Pulmonary artery endothelial cell (primary cell): ENCODE measurements around the gene SGCA. TPM values are rescaled to one million over a fixed set of nuclear protein-coding genes. Genes with fewer than 3 reads are reported as not detected.

Source experiments
- DNase-seq: peaks from one replicate; pipeline ENCODE4 v3.0.0-alpha.2; 2011; ENCODE audit warnings: low read depth, low spot score
- total RNA-seq: library from RNA; depleted of rRNA; stranded (reverse); fragments of >200 nt; gene quantifications from 2 replicates; pipeline ENCODE4 v1.2.3, GENCODE V29; 2014

Gene SGCA
- total RNA-seq, 1 donor from 2014 or later: not detected

DNA sequence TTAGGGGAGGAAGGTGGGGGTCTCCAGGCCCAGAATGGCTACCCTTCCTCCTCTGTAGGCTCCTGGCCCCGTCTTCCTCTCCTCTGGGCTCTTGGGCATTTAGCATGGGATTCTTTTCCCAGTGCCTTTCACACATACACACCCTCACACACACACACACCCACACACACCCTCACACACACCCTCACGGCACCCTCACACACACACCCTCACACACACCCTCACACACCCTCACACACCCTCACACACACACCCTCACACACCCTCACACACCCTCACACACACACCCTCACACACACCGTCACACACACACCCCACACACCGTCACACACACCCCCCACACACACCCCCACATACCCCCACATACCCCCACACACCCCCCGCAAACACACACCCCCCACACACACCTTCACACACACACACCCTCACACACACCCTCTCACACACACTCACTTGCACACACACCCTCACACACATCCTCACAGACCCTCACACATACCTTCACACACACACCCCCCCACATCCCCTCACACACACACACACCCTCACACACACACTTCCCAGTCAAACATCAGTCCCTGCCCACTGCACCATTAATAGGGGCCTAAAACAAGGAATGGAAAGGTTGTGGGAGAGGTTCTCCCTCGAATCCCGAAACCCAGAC is 845 bp downstream of the SGCA start:
- DNase-seq: no peak

DNA sequence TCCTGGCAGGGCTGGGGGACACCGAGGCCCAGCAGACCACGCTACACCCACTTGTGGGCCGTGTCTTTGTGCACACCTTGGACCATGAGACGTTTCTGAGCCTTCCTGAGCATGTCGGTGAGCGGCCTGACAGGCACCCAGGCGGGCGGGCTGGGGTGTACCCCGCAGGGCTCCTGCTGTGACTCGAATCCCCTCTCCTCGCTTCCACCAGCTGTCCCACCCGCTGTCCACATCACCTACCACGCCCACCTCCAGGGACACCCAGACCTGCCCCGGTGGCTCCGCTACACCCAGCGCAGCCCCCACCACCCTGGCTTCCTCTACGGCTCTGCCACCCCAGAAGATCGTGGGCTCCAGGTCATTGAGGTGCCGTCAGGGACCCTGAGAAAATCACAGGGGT is 1.6 kb downstream of the SGCA start:
- no peak for DNase-seq

- no peak for DNase-seq
Measured at GRCh38 chr17:50168319-50168718, 2.5 kb downstream of the SGCA start.

DNA sequence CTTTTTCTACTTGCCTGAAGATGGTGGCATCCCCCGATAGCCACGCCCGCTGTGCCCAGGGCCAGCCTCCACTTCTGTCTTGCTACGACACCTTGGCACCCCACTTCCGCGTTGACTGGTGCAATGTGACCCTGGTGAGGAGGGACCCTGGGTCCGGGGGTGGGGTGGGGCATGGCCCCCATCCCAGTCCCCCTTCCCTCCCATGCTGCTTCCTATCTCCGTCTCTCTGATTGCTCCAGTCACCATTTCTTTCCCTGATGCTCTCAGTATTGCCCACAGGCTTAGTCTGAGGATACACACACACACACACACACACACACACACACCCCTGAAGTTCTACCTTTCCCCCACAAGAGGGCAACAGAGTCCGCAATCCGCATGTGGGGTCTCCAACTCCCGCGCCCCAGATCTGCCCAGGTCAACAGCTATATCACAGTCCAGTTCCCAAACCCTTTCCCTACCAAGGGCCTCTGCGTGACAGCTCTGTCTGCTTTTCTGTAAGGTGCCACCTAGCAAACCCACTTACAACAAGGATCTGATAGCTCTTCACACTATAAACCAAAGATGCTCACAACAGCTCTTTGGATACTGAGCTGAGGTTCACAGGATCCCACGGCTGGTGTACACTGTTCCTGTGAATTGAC is 3.4 kb downstream of the SGCA start:
- no peak for DNase-seq

DNA sequence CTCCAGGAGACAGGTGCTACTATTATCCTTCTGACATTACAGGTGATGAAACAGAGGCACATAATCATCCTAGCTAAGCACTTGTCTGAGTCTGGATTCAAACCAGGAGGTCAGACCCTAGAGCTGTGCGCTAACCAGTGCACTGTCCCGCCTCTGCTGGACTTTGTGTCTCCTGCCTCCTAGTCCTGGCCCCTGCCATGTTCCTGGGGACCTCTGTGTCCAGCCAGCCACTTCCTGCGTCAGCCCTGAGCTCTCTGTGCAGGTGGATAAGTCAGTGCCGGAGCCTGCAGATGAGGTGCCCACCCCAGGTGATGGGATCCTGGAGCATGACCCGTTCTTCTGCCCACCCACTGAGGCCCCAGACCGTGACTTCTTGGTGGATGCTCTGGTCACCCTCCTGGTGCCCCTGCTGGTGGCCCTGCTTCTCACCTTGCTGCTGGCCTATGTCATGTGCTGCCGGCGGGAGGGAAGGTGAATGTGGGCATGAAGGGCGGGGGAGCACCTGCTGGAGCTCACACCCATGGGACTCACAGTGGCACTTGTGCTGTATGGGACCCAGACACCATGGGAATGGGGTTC is 4.2 kb downstream of the SGCA start:
- DNase-seq: no peak

DNA sequence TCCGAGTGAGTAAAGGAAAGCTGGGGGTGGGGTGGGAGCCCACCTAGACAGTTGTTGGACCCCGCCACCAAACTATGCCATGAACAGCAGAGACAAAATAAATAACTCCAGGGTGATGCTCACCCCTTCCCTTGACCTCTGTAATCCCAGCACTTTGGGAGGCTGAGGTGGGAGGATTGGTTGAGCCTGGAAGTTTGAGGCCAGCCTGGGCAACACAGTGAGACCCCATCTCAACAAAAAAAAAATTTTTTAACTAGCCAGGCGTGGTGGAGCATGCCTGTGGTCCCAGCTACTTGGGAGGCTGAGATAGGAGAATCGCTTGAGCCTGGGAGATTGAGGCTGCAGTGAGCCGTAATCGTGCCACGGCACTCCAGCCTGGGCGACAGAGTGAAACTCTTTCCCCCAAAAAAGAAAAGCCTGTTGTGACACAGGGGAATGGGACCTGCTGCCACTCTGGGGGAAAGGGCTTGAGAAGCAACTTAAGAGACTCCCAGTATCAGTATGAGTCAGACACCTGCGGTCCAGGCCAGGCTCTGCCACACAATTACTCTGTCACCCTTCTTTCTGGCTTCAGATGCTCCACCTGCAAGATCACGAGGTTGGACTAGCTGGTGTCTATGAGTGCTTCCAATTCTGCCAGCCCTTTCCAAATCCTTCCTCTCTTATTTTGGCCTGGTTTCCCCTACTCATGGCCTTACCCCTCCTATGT is 5.0 kb downstream of the SGCA start:
- DNase-seq: no peak

- no peak for DNase-seq
Measured at GRCh38 chr17:50171371-50172071, 5.7 kb downstream of the SGCA start.

DNA sequence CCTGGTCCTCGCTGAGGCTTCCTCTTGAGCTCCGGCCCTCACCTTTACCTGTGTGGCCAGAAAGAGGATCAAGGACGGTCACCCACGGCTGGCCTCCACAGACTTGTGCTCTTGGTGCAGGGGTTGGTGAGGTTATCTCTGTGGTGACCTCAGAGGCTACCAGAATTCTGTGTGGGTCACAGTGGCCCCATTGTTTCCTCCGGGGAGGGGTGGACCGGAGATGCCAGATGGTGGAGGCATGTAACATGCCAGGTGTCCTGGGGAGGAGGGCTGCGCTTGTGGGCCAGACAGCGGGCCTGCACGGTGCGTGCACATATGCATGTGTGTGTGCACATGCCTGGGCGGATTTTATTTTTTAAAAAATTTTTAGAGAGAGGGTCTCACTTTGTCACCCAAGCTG is 6.3 kb downstream of the SGCA start:
- no peak for DNase-seq

DNA sequence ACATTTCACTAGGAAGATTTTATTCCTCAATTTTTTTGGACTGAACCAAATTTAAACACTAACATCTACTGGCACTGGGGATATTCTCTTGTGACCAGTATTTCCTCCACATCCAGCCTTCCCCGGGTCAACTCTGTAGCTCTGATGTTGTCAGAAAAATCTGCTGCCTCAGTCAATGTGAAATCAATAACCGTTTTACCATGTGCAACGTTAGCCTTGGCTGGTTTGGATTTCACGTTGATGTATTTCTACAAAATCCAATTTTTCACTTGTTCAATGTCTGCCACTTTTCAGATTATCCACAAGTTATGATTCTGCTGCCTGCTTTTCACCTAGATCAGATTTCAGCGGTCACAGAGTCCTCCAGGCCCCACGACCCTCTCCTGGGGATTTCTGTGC is 7.1 kb downstream of the SGCA start:
- no peak for DNase-seq

- DNase-seq: no peak
Measured at GRCh38 chr17:50173335-50173941, 7.6 kb downstream of the SGCA start.

GRCh38 chr17:50174444-50174843 is 8.6 kb downstream of the SGCA start:
- DNase-seq: no peak

DNA sequence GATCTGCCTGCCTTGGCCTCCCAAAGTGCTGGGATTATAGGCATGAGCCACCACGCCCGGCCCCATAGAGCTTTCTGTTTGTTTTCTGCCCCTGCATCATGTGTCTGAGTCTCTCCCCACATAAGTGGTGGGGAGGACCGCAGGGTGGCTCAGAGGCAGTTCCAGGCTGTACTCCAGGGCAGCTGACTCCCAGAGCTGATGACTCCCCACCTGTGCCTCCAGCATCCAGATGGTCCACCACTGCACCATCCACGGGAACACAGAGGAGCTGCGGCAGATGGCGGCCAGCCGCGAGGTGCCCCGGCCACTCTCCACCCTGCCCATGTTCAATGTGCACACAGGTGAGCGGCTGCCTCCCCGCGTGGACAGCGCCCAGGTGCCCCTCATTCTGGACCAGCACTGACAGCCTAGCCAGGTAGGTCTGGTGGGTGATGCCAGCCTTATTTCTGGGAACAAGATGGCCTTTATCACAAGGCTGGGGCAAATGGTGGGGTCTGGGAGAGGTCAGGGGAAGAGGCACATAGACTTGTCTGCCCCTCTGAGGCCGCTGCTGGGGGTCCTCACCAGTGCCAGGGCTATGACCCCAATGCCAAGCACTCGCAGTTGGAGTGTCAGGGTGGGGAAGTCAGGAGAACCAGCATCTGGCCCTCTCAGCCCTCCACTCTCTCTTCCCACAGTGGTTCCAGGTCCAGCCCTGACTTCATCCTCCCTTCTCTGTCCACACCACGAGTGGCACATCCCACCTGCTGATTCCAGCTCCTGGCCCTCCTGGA is 9.4 kb downstream of the SGCA start:
- DNase-seq: no peak

- no peak for DNase-seq
Measured at GRCh38 chr17:50176559-50177357, 11.0 kb downstream of the SGCA start.

- no peak for DNase-seq
Measured at GRCh38 chr17:50177476-50177875, 11.7 kb downstream of the SGCA start.

DNA sequence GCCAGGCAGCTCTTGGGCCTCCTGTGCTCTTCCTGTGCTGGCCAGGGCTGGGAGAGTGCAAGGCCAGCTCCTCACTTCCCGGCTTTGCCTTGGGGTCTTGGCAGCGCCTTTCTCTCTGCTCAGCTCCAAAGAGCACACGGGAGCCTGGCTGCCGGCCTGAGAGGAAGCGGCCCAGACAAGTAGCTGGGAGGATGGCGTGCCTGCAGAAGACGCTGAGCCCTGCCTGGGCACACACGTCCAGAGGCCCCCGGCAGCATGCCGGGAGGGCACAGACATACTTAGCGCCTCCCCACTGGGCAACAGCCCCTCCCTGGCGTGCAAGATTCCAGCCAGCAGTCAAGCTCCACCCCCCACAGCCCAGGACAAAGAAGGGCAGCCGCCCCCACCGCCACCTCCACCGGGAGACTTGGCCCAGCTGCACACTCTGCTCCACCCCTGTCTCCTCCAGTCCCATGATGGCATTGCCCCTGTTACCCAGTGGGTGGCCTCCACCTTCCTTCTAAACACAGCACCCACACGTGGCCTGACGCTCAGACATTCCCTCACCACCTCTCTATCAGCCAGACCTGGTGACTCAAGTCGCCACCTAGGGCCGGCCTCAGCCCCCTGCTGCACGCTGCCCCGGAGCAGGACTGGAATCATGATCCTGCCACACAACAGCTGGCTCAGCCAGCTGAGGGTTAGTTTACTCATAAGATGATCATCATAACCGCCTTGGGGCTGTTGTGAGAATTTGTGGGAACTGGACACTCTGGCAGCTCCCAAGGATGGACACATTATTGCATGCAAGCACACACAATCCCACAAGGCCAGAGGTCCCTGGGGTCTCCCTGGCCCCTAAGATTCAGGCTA is 12.4 kb downstream of the SGCA start:
- DNase-seq: peak; percentile 47

GRCh38 chr17:50180111-50180510 is 14.3 kb downstream of the SGCA start:
- DNase-seq: no peak

DNA sequence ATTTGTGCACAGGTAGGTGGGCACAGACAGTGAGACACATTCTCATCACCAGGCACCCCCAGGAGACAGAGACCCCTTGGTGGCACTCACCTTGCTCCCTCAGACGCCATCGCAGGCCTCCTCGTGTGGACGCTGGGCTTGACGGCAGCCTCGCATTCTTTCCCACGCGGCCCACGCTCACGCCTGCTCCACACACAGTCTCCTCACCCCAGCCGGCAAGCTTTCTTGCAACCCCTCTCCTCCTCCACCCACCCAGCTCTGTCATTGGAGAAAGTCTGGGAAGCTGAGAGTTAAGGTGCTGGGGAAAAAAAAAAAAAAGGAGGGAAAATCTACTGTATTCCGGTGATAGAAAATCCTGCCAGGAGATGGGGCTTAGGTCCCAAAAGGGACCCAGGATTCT is 14.8 kb downstream of the SGCA start:
- DNase-seq: no peak

GRCh38 chr17:50181144-50181543 is 15.3 kb downstream of the SGCA start:
- DNase-seq: no peak
